ENCODE measurements around the gene DCC.

Gene DCC

GRCh38 chr18:53224128-53224778 lies 884.3 kb downstream of the DCC start:
- no peak for DNase-seq (ENCODE audit: low spot score)

DNA sequence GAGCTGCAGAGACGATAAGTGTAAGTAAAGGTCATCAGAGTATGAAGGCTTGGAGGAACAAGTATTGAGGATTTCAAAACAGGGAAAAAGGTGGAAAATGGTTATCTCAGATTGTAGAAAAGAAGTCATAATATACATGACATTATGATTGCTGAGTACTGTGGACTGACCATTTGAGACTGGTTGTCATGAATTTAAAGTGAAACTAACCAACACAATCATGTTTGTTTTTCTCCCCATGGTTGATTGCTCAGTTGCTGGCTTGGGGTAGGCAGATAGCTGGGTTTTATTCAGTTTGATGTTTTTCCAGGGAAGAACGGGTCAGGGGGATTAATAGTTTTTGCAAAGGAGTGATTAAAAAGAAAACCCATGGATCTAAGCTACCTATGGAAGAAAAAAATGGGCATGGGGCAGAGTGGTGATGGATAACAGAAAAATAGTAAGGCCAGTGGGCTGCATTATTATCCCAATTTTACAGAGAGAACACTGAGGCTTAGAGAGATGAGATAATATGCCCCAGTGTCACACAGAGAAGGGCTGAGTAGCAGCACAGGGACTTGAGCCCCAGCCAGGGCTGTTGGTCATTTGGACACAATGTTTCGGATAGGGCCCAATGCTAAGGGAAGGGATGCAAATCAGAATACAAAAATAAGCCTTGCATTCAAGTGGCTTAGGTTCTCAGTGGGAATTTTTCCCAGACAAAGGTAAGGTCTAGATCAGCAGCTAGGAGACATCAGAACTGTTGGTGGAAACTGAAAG lies 885.7 kb downstream of the DCC start:
- DNase-seq (ENCODE audit: low spot score), result no peak

DNA sequence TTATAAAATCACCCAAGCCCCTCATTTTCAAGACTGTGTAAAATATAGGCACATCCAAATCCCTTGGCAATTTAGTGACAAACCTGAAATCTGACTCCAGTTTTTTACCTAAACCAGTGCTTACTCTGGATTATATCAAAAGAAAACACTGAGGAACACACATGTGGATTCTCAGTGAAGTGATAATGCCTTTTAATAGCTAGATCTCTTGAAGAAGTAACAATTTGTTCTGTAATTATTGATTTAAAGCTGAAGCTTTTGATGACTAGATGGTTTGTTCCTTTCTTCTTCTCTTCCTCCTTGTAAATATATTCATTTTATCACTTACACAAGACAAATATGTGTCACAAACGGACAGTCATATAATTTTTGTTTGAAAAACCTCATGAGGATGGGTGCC lies 894.6 kb downstream of the DCC start:
- DNase-seq (ENCODE audit: low spot score), result no peak

- DNase-seq (ENCODE audit: low spot score), result no peak
Observed at GRCh38 chr18:53241161-53241560, 901.2 kb downstream of the DCC start.

GRCh38 chr18:53253789-53254188 lies 913.8 kb downstream of the DCC start:
- DNase-seq (ENCODE audit: low spot score), result no peak

GRCh38 chr18:53254265-53254664 lies 914.3 kb downstream of the DCC start:
- no peak for DNase-seq (ENCODE audit: low spot score)

DNA sequence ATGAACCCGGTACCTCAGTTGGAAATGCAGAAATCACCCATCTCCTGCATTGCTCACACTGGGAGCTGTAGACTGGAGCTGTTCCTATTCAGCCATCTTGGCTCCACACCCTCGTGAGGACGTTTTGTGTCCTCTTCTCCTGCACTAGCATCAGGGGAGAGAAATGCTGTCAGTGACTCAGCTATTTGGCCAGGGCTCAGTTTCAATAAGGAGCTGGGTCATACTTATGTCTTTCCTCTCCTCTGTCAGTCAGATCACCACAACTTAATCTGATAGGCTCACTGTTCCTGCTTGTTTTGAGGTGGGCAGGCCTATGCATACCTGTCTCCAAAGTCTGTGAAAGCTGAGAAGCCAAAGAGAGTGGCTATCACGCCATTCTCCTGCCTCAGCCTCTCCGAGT lies 921.2 kb downstream of the DCC start:
- DNase-seq (ENCODE audit: low spot score), result no peak

- no peak for DNase-seq (ENCODE audit: low spot score)
Observed at GRCh38 chr18:53266850-53267249, 926.9 kb downstream of the DCC start.

DNA sequence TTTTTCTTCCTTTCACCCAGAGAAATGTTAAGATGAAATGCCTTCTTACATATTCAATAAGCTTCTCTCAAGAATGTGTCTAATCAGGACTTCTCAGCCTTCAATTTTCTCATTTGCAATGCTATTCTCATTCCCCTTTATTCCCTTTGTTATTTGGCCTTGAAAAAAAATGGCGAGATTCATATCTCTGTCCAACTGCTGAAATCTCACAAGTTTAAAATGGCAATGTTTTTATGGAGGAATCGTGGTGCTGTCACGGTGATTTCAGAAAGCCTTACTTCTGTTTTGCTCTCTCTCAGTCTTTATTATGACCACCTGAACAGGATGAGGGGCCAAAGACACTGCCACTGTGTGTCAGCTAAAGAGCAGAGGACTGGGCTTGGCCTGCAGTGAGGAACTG lies 928.5 kb downstream of the DCC start:
- no peak for DNase-seq (ENCODE audit: low spot score)

- DNase-seq (ENCODE audit: low spot score), result no peak
Observed at GRCh38 chr18:53281406-53281805, 941.4 kb downstream of the DCC start.

DNA sequence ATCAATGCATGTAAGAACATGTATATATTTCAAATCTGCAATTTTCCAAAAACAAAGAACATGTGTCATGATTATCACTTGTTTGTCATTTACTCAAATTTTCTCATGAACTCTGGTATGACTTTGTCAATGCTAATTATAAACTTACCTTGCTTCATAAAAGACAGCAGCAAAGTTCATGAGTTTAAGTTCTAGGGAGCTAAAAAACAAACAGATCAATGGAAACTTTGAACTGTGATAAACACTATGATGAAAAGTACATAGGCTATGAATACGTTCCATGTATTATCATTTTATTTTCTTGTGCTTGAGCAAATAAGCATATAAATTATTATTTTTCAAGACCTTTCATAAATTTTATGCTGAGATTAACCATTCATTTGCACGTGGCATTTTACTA lies 943.7 kb downstream of the DCC start:
- DNase-seq (ENCODE audit: low spot score), result no peak

GRCh38 chr18:53305461-53305860 lies 965.5 kb downstream of the DCC start:
- no peak for DNase-seq (ENCODE audit: low spot score)

DNA sequence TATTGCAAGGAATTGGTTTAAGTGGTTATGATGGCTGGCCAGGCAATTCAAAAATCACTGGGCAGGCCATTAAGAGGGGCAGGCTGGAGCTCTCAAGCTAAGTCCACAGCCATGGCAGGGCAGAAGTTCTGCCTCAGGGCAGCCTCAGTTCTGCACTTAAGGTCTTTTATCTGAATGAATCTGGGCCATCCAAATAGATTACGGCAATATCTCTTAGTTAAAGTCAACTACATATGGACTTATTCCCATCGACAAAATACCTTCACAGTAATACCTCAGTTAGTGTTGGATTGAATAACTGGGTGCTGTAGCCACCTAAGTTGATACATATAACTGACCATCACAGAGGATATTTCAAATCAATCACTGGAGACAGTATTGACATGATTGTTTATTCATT lies 979.6 kb downstream of the DCC start:
- no peak for DNase-seq (ENCODE audit: low spot score)

DNA sequence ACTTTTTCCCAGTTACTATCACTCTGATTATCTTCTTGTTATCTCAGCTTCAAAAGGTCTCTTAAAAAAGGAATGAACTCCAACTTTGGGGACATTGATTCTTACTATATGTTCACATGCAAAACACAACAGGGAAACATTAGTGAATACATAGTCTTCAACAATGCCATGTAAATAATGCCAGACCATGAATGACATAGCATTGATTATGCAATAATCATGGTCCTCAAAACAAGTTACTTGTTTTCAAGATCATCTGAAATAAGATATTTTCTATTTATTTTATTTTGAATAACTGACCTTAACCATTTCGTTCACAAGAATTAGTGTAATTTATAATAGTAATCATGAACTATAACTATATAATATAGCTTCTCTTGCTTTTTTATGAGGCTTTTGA lies 982.2 kb downstream of the DCC start:
- no peak for DNase-seq (ENCODE audit: low spot score)

DNA sequence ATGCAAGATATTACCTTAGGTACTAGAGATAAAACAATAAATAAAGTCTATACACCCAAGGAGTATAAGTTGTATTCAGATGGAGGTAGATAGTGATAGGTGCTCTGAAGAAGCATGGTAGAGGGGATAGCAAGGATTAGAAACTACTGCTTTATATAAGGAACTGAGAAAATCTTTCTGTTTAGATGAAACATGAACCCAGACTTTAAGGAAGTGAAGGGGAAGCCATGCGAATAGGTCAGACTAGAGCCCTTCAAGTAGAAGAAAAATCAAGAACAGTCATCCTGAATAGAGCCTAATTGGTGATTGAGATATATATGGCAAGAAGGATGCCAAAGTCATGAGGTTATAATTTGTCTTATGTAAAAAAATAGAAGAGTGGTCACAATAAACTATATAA lies 984.4 kb downstream of the DCC start:
- DNase-seq (ENCODE audit: low spot score), result no peak

- no peak for DNase-seq (ENCODE audit: low spot score)
Observed at GRCh38 chr18:53360501-53361443, 1020.8 kb downstream of the DCC start.

DNA sequence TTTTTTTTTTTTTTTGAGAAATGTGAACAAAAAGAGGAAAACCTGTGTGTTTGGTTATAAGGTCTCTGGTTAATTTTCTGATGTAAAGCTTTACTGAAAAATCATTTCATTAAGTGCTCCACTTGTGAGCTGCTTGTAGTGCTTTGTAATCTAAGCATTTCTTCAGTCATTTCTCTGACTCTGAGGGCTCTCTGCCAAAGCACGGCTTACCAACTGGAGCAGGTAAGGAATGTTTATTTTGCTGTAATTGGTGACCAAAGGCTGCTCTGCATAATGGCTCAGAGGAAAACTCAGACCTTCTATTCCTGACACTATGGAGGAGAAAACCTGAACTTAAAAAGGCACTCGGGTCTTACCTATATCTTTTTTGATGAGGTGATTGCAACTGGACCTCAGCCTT lies 1035.6 kb downstream of the DCC start:
- no peak for DNase-seq (ENCODE audit: low spot score)

DNA sequence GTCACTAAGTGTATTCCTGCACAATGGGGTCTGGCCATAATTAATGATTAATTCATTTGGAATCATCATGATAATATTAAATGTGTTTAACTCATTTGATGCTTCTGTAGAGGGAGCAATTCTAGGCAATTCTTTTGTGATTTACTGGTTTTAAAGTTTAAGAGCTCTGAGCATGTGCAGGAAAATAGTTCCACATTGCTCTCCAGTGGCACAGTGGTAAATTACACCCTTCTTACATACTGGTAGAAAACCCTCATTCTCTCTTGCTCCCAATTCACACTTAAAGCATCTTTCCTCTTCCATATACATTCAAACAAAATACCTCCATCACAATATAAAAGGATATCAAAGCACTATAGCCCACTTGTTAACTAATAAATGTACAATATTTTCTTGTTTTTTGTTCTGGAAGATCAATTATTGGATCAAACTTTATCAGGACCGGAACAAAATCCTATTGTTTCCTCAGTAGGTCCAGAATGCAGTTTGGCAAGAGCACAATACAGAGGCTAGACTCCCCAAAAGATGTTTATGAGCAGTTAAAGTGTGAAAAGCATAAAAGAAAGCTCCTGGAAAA lies 1040.2 kb downstream of the DCC start:
- no peak for DNase-seq (ENCODE audit: low spot score)

DNA sequence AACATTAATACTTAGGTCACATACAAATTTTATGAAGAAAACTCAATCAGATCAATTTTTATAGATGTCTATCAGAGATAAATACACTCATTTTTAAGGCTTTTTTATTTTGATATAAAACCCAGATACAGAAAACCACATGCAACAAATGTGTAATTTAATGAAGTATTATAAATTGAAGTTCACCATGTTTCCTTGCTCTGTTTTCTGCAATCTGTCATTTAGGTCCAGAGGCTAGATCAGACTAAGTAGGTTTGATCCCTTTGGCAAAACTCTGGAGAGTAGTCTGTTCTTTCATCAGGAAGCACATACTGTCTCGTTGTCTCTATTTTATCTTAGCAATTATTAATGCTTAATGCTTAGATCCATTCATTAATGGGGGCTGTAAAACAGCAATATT lies 1042.9 kb downstream of the DCC start:
- DNase-seq (ENCODE audit: low spot score), result no peak

- DNase-seq (ENCODE audit: low spot score), result no peak
Observed at GRCh38 chr18:53385889-53386288, 1045.9 kb downstream of the DCC start.

DNA sequence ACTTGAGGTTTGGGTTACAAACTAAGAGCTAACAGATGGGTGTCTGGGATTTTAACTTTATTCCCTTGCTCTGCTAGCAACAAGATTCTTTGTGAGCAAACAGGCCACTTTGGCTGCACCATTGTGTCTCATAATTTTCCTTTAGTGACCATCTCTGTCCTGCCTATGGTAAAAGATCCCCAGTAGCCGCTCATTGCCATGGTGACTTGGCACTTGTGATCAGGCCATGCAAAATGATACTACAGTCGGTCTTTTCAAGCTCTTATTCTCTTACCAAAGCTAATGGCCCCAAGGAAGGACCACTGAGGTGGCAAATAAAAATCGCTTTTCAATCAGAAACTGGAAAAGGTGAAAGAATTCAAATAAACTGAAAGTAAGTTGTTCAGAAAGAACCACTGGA lies 1047.6 kb downstream of the DCC start:
- no peak for DNase-seq (ENCODE audit: low spot score)

DNA sequence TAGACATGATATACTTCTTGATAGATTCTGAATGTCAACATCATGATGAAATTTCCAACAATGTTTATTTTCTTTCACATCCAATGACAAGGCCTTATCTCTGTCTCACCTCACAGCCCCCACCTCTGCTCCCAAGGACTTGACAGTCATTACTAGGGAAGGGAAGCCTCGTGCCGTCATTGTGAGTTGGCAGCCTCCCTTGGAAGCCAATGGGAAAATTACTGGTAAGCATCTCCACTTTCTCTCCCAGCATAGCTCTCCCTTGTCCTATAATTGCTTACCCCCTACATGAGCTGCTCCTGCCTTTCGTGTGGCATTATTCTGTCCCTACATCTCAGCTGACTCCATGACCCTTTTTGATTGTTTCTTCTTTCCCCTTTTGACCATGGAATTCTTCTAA lies 1062.7 kb downstream of the DCC start:
- no peak for DNase-seq (ENCODE audit: low spot score)

- no peak for DNase-seq (ENCODE audit: low spot score)
Observed at GRCh38 chr18:53408271-53408670, 1068.3 kb downstream of the DCC start.

Data from hematopoietic multipotent progenitor cell treated with erythropoietin and hydrocortisone succinate and interleukin-3 and kit ligand, for 17 days (in vitro differentiated cells).